GM19238 (cell line): ENCODE data around the gene EBLN1.
"Not testable (repeated sequence)": the region's sequence is repeated elsewhere in the genome, so short reads cannot be mapped to it uniquely, and the experiment has no call there.

Source experiments
- DNase-seq: peaks from one replicate; pipeline ENCODE4 v3.0.0; 2011; ENCODE audit warnings: low spot score; ENCODE audit not compliant: insufficient read length

Gene EBLN1

GRCh38 chr10:22228167-22228938 lies 10.5 kb upstream of the EBLN1 start:
- DNase-seq, result no peak

- no peak for DNase-seq
These were observed 8.8 kb upstream of the EBLN1 start for GRCh38 chr10:22226599-22226998.

DNA sequence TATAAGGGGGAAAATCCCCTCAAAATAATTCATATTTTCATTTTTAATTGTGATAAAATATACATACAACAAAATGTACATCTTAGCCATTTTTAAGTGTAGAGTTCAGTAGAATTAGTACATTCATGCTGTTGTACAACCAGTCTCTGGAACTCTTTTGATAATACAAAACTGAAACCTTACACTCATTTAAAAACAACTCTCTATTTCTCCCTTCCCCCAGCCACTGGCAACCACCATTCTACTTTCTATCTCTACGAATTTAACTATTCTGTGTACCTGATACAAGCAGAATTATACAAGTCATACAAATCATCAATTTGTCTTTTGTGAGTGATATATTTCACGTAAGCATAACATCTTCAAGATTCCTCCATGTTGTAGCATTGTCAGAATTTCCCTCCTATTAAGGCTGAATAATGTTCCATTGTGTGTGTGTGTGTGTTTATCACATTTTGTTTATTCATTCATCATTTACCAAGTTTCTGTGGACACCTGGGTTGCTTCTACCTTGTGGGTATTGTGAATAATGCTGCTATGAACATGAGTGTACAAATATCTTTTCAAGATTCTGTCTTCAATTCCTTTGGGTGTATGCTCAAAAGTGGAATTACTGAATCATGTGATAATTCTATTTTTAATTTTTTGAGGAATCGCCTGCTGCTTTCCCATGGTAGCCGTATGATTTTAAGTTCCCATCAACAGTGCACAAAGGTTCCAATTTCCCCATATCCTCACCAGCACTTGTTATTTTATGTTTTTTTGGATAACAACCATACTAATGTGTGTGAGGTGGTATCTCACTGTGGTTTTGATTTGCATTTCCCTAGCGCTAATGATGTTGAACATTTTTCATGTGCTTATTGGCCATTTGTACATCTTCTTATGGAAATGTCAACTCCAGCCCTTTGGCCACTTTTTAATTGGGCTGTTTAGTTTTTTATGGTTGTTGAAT lies 4.7 kb upstream of the EBLN1 start:
- no peak for DNase-seq

- no peak for DNase-seq
These were observed 1.5 kb upstream of the EBLN1 start for GRCh38 chr10:22219308-22219707.

DNA sequence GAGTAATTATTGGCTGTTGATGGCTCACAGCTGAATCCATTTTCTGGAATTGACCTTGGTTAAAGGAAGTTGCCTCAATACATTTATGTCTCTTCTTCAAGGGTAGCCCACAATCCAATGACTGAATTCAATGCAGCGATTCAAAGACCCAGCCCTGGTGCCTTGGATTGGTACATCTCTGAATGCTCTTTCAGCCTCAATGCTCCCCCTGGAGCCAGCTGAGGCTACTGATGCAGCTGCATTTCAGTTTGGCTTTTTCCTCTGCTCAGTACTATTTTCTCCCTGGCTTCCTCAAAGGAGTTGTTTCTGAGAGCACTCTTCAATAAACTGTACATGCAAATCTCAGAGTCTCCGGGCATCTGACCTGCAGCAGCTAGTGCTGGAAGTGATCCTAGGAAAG lies 633 bp upstream of the EBLN1 start:
- DNase-seq, result no peak

- not testable (repeated sequence) for DNase-seq
These were observed 731 bp downstream of the EBLN1 start for GRCh38 chr10:22217084-22217483.

GRCh38 chr10:22210267-22210666 lies 7.5 kb downstream of the EBLN1 start:
- DNase-seq, result no peak

- no peak for DNase-seq
These were observed 23.9 kb downstream of the EBLN1 start for GRCh38 chr10:22193945-22194344.

GRCh38 chr10:22185586-22185985 lies 32.2 kb downstream of the EBLN1 start:
- no peak for DNase-seq

GRCh38 chr10:22183771-22184461 lies 33.9 kb downstream of the EBLN1 start:
- no peak for DNase-seq

DNA sequence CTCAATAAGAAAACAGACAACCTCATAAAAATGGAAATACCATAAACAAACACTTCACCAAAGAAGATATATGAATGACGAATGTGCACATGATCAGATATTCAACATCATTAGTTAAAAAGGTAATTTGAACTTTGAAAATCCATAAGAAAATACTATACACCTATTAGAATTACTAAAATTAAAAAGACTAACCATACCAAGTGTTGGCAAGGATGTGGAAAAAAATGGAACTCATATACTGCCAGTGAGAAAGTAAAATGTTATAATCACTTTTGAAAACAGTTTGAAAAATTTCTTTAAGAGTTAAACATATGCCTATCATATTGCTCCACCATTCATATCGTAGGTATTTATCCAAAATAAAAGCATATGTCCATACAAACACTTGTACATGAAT lies 37.1 kb downstream of the EBLN1 start:
- no peak for DNase-seq

DNA sequence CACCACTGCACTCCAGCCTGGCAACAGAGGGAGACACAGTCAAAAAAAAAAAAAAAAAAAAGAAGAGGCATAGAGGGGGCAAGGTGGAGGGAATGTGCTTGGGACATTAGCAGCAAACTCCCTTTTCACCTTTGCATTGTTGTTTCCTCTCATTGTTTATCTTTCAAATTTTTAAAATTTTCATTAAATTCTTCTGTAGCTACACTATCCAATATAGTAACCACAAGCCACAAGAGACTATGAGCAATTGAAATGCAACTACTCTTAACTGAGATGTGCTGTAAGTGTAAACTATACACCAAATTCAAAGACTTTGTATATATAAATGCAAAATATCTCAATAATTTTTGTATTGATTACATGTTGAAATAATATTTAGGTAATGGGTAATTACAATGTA lies 43.4 kb downstream of the EBLN1 start:
- no peak for DNase-seq

DNA sequence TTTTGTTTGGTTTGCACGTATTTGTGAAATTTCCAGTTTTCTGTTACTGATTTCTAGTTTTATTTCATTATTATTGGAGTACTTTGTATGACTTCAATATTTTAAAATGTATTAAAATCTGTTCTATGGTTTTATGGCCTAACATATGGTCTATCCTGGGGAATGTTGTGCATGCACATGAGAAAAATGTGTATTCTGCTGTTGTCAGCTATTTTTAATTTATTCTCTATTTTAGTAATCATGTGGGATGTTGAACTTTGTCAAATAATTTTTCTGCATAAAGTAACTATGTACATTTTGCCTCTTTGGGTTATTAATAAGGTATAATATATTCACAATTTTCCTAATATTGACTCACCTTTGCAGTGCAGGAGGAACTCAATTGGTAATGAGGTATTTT lies 46.7 kb downstream of the EBLN1 start:
- no peak for DNase-seq

DNA sequence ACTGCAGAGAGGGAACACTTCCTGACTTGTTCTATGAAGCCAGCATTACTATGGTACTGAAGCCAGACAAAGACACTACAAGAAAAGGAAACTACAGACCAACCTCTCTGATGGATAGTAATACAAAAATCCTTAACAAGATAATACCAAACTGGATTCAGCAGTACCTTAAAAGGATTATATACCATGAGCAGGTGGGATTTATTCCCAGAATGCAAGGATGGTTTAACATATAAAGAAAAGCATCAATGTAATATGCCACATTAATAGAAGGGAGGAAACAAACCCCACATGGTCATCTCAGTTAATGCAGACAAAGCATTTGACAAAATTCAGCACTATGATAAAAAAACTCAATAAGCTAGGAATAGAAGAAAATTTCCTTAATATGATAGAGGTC lies 47.2 kb downstream of the EBLN1 start:
- DNase-seq, result no peak

- no peak for DNase-seq
These were observed 57.8 kb downstream of the EBLN1 start for GRCh38 chr10:22159979-22160378.

DNA sequence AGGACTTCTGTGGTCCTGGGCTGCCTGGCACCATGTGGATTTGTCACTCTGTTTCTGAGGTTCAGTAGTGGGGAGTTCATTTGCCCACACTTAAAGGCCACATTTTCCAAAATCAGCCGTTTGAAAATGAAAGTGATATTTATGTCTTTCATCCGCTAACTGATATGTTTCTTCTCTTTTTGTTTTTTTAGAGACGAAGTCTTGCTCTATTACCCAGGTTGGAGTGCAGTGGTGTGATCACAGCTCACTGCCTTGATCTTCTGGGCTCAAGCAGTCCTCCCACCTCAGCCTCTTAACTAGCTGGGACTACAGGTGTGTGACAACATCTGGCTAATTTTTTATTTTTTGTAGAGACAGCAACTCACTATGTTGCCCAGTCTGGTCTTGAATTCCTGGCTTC lies 58.6 kb downstream of the EBLN1 start:
- DNase-seq, result no peak
